ENCODE data around the gene RNF125. TPM values are rescaled to one million over a fixed set of nuclear protein-coding genes. Genes with fewer than 3 reads are reported as not detected.

The RNF125 gene
- total and polyA plus RNA-seq, 2 donors (not counting 1 experiment from before 2014, with no cell fraction given) = 5.6 to 7.7 TPM

- intact Hi-C loops (cut with micrococcal nuclease) = no loop called here
- ATAC-seq (ENCODE audit: low read depth) = no peak
These were observed 103.4 kb downstream of the RNF125 start for GRCh38 chr18:32122039-32122438.

More at GRCh38 chr18:32122039-32122438, 103.4 kb downstream of the RNF125 start:
- 100% methylated on average over 3 of the region's 5 CpGs for WGBS (ENCODE audit: insufficient coverage)
- DNase-seq = no peak
- Histone ChIP-seq H3K9me3 (ENCODE audit: control extremely low read depth in 1 of 3, control insufficient read depth in 2 of 3, insufficient read depth in 1 of 3, low read length in 2 of 3) (no peaks in the 10 kb centered on the region), H3K27me3 (replicated peaks in 1 of 4; ENCODE audit: control extremely low read depth in 1 of 4, control insufficient read depth in 3 of 4, insufficient read depth in 4 of 4, low read length in 3 of 4) (no peaks in the 10 kb centered on the region), H2AFZ (ENCODE audit: insufficient read depth, low read depth, low read length, poor library complexity, severe bottlenecking) (no peak overlapping the region), H3K27ac (ENCODE audit: low read length in 2 of 2) (no peak overlapping the region), H3K4me3 (ENCODE audit: control extremely low read depth in 1 of 5, extremely low read depth in 1 of 5, insufficient read depth in 1 of 5, low read depth in 2 of 5, low read length in 4 of 5) (no peak overlapping the region), H4K20me1 (ENCODE audit: control insufficient read depth, insufficient read depth, low read length, poor library complexity, severe bottlenecking) (peaks cover 6% of the 10 kb centered on the region), H3K9ac (ENCODE audit: low read length) (no peak overlapping the region), H3K4me2 (replicated peaks; ENCODE audit: low read depth, low read length, poor library complexity, severe bottlenecking) (no peak overlapping the region), H3K36me3 (replicated peaks in 1 of 2; ENCODE audit: control extremely low read depth in 1 of 2, control insufficient read depth in 1 of 2, extremely low read depth in 1 of 2, insufficient read depth in 2 of 2, low read length in 1 of 2) (peaks cover 18 to 36% of the 10 kb centered on the region in 2 experiments), H3K4me1 (ENCODE audit: control insufficient read depth in 2 of 2, insufficient read depth in 2 of 2, low read length in 2 of 2) (no peaks in the 10 kb centered on the region), H3K79me2 (ENCODE audit: control insufficient read depth, insufficient read depth, low read length) (peaks cover 22% of the 10 kb centered on the region)
- Mint-ChIP-seq H3K4me3 (no peak overlapping the region), H3K4me1 (no peaks in the 10 kb centered on the region), H3K27ac (no peak overlapping the region), H3K9me3 (ENCODE audit: insufficient read depth) (no peaks in the 10 kb centered on the region), H3K27me3 (no peaks in the 10 kb centered on the region)
- POLR2A ChIA-PET = no interaction called here
- CTCF ChIA-PET = no interaction called here
- TF ChIP-seq CTCF (IDR thresholded peaks at IDR 0.05) (no peak), EZH2 (IDR thresholded peaks at IDR 0.05; ENCODE audit: borderline replicate concordance, insufficient read depth, low read depth, low read length, poor library complexity, severe bottlenecking) (no peak)

Other genes starting within 250 kb of the RNF125 start
- gene TRAPPC8, start 75.7 kb upstream of the RNF125 start, total RNA-seq = 89.8 and 95.5 TPM in 2 replicates
- gene TRAPPC8, start 75.7 kb upstream of the RNF125 start, polyA plus RNA-seq = 52.1 and 53.6 TPM in 2 replicates
- 60.8 and 63.0 TPM in 2 replicates for gene RNF138, start 73.0 kb downstream of the RNF125 start, total RNA-seq
- gene RNF138, start 73.0 kb downstream of the RNF125 start, polyA plus RNA-seq = 30.9 and 132 TPM in 2 replicates
- gene MEP1B, start 171.2 kb downstream of the RNF125 start, total RNA-seq = not detected in 2 replicates
- 0.03 and 0.13 TPM in 2 replicates for gene MEP1B, start 171.2 kb downstream of the RNF125 start, polyA plus RNA-seq

All from B cell (primary cell).